ENCODE results near the gene BBC3. TPM values are rescaled to one million over a fixed set of nuclear protein-coding genes. Genes with fewer than 3 reads are reported as not detected.
A peak's percentile ranks its signal among the peaks of the same experiment; 100 is the strongest.

BBC3 gene
- total RNA-seq, 1 donor from 2014 or later: 37.0 TPM

DNA sequence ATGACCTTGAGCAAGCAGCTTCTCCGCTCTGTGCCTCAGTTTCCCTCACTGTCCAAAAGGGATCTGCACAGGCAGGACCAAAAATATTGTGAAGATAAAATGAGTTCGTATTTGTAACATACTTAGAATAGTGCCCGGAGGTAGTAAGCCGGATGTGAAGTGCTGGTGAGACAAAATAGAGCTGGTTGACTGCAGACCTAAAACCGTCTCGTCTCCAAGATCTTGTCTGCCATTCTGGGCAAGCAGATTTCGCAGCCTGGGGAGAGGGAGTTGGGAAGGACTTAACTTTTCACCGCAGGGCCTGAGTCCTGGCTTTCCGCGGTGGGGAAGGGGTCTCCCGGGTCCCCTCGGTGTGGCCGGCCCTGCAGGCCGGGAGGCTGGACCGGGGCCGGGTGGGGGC is 8.2 kb upstream of the BBC3 start:
- no peak for DNase-seq
- Mint-ChIP-seq H3K27me3 (ENCODE audit: unreplicated experiment) (peaks cover 10% of the 10 kb centered on the region), H3K27ac (ENCODE audit: unreplicated experiment) (peak overlapping the region; percentile 16), H3K4me3 (ENCODE audit: unreplicated experiment) (peak overlapping the region; percentile 84), H3K36me3 (ENCODE audit: unreplicated experiment) (peaks cover 4% of the 10 kb centered on the region), H3K4me1 (ENCODE audit: low read depth, unreplicated experiment) (peaks cover 11% of the 10 kb centered on the region), H3K9me3 (ENCODE audit: unreplicated experiment) (peaks cover 13% of the 10 kb centered on the region)
- TF ChIP-seq, protein P1, sequence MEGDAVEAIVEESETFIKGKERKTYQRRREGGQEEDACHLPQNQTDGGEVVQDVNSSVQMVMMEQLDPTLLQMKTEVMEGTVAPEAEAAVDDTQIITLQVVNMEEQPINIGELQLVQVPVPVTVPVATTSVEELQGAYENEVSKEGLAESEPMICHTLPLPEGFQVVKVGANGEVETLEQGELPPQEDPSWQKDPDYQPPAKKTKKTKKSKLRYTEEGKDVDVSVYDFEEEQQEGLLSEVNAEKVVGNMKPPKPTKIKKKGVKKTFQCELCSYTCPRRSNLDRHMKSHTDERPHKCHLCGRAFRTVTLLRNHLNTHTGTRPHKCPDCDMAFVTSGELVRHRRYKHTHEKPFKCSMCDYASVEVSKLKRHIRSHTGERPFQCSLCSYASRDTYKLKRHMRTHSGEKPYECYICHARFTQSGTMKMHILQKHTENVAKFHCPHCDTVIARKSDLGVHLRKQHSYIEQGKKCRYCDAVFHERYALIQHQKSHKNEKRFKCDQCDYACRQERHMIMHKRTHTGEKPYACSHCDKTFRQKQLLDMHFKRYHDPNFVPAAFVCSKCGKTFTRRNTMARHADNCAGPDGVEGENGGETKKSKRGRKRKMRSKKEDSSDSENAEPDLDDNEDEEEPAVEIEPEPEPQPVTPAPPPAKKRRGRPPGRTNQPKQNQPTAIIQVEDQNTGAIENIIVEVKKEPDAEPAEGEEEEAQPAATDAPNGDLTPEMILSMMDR (IDR thresholded peaks at IDR 0.05; ENCODE audit: partially characterized antibody, unreplicated experiment): no peak

DNA sequence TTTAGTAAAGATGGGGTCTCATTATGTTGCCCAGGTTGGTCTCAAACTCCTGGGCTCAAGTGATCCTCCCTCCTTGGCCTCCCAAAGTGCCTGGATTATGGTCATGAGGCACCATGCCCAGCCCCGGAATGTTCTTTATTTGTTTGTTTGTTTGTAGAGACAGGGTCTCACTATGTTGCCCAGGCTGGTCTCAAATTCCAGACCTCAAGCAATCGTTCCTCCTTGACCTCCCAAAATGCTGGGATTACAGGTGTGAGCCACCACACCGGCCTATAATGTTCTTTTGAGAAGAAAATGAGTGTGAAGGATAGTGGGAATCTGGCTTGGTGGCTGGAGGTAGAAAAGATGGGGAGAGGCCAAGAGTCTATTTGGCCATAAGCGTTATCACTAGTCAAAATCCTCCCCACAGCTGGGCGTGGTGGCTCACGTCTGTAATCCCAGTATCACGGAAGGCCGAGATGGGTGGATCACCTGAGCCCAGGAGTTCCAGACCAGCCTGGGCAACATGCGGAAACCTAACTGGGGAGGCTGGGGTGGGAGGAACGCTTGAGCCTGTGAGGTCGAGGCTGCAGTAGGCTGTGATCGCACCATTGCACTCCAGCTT is 5.2 kb upstream of the BBC3 start:
- Mint-ChIP-seq H3K4me3 (ENCODE audit: unreplicated experiment) (no peak overlapping the region), H3K36me3 (ENCODE audit: unreplicated experiment) (no peaks in the 10 kb centered on the region), H3K27me3 (ENCODE audit: unreplicated experiment) (peaks cover 14% of the 10 kb centered on the region), H3K9me3 (ENCODE audit: unreplicated experiment) (peaks cover 19% of the 10 kb centered on the region), H3K4me1 (ENCODE audit: low read depth, unreplicated experiment) (peaks cover 14% of the 10 kb centered on the region), H3K27ac (ENCODE audit: unreplicated experiment) (no peak overlapping the region)
- TF ChIP-seq, protein P1 (IDR thresholded peaks at IDR 0.05; ENCODE audit: partially characterized antibody, unreplicated experiment): no peak
- no peak for DNase-seq

GRCh38 chr19:47232422-47233211 is 1.6 kb upstream of the BBC3 start:
- Mint-ChIP-seq H3K4me1 (ENCODE audit: low read depth, unreplicated experiment) (peaks cover 9% of the 10 kb centered on the region), H3K4me3 (ENCODE audit: unreplicated experiment) (peak overlapping the region; percentile 72), H3K27ac (ENCODE audit: unreplicated experiment) (peak overlapping the region; percentile 57), H3K27me3 (ENCODE audit: unreplicated experiment) (peaks cover 10% of the 10 kb centered on the region), H3K36me3 (ENCODE audit: unreplicated experiment) (no peaks in the 10 kb centered on the region), H3K9me3 (ENCODE audit: unreplicated experiment) (peaks cover 13% of the 10 kb centered on the region)
- TF ChIP-seq, protein P1 (IDR thresholded peaks at IDR 0.05; ENCODE audit: partially characterized antibody, unreplicated experiment): no peak
- DNase-seq: no peak

DNA sequence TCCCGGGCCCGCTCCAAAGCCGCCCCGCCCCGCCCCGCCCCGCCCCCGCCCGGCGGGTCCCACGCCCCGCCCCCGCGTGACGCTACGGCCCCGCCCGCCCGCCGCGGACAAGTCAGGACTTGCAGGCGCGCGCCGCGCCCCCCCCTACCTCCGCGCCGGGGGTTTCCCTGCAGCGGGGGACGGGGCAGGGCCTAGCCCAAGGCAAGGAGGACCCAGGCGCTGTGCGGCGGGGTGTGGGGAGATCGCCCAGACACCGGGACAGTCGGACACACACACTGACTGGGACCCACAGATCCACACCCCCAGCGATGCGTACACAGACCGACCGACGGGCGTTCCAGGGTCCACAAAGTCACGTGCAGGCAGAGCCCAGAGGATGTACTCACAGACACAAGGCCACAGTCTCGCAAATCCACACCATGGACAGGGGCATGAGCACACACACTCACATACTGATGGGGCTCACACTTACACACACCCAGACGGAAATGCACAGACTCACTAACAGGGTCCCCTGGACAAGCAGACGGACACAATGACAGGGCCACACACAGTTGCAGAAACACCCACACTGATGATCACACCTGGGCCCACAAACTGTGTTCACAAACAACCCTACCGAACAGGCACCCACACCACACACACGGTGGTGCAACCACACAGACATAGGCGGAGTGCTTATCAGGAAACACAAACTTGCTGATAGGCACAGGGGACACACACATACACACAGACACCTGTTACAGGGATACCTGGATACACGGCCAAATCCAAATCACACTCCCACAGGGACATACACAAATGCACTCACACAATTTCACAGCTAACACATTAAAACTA is 436 bp upstream of the BBC3 start:
- H3K27me3 Mint-ChIP-seq (ENCODE audit: unreplicated experiment): peaks cover 11% of the 10 kb centered on the region
- peak; percentile 85 for DNase-seq
- H3K27ac Mint-ChIP-seq (ENCODE audit: unreplicated experiment): peak overlapping the region; percentile 90
- TF ChIP-seq, protein P1 (IDR thresholded peaks at IDR 0.05; ENCODE audit: partially characterized antibody, unreplicated experiment): no peak
- H3K4me1 Mint-ChIP-seq (ENCODE audit: low read depth, unreplicated experiment): peaks cover 9% of the 10 kb centered on the region
- no peaks in the 10 kb centered on the region for H3K36me3 Mint-ChIP-seq (ENCODE audit: unreplicated experiment)
- H3K4me3 Mint-ChIP-seq (ENCODE audit: unreplicated experiment): peak overlapping the region; percentile 85
- peaks cover 16% of the 10 kb centered on the region for H3K9me3 Mint-ChIP-seq (ENCODE audit: unreplicated experiment)

Data from glutamatergic neuron (in vitro differentiated cells).